MCF 10A (cell line): ENCODE results near the gene ZNF513. TPM values are rescaled to one million over a fixed set of nuclear protein-coding genes. Genes with fewer than 3 reads are reported as not detected.

ENCODE experiments used
- BruUV-seq: library from RNA; stranded (reverse); fragments of 400-500 nt; replicated peaks from 2 replicates; lab custom pipeline; 2021; lab: Mats Ljungman, UMichigan
- CTCF ChIA-PET: fragments of 300-600 bp; sonication (Branson Sonifier 250); formaldehyde crosslinking; extraction: SDS; loops from one replicate; lab custom pipeline; 2021; ENCODE audit warnings: antibody characterized with exemption, inconsistent platforms; lab: Yijun Ruan, JAX
- POLR2A ChIA-PET: fragments of 300-600, 350-650 bp; sonication (Branson Sonifier 250); formaldehyde crosslinking; extraction: SDS; loops from one replicate; lab custom pipeline; 2020; ENCODE audit warnings: antibody characterized with exemption, inconsistent platforms; lab: Yijun Ruan, JAX
- DNase-seq: peaks from one replicate; pipeline ENCODE4 v3.0.0-alpha.2; 2018; ENCODE audit not compliant: unreplicated experiment
- H3K27ac Mint-ChIP-seq: one replicate; pipeline ENCODE4 v1.8.0; 2022; ENCODE audit warnings: mild to moderate bottlenecking, low read depth, mixed read lengths; ENCODE audit not compliant: unreplicated experiment
- H3K27me3 Mint-ChIP-seq: one replicate; pipeline ENCODE4 v1.8.0; 2022; ENCODE audit warnings: mixed read lengths; ENCODE audit not compliant: insufficient read depth, unreplicated experiment
- H3K36me3 Mint-ChIP-seq: one replicate; pipeline ENCODE4 v1.8.0; 2022; ENCODE audit warnings: mild to moderate bottlenecking, moderate library complexity, mixed read lengths; ENCODE audit not compliant: insufficient read depth, unreplicated experiment
- H3K4me1 Mint-ChIP-seq: one replicate; pipeline ENCODE4 v1.8.0; 2022; ENCODE audit warnings: mixed read lengths; ENCODE audit not compliant: insufficient read depth, unreplicated experiment
- H3K4me3 Mint-ChIP-seq: one replicate; pipeline ENCODE4 v1.8.0; 2022; ENCODE audit warnings: mild to moderate bottlenecking, moderate library complexity, mixed read lengths; ENCODE audit not compliant: unreplicated experiment
- H3K9me3 Mint-ChIP-seq: one replicate; pipeline ENCODE4 v1.8.0; 2022; ENCODE audit warnings: mixed read lengths; ENCODE audit not compliant: unreplicated experiment
- intact Hi-C: fragments of 100-400 bp; cut with micrococcal nuclease; formaldehyde crosslinking; loops from 2 replicates; pipeline ENCODE4 v1.14.1; 2022
- total RNA-seq: library from RNA; stranded (reverse); gene quantifications from 2 replicates; pipeline ENCODE4 v1.2.3, GENCODE V29; 2022
- TF ChIP-seq, protein P1 (sequence below): fragments of 200-600 bp; IDR thresholded peaks from one replicate; pipeline ENCODE4 v1.8.0; 2022; ENCODE audit warnings: antibody characterized with exemption, mild to moderate bottlenecking; ENCODE audit not compliant: unreplicated experiment

Gene ZNF513
- total RNA-seq, 1 experiment from 2014 or later = 16.2 TPM

DNA sequence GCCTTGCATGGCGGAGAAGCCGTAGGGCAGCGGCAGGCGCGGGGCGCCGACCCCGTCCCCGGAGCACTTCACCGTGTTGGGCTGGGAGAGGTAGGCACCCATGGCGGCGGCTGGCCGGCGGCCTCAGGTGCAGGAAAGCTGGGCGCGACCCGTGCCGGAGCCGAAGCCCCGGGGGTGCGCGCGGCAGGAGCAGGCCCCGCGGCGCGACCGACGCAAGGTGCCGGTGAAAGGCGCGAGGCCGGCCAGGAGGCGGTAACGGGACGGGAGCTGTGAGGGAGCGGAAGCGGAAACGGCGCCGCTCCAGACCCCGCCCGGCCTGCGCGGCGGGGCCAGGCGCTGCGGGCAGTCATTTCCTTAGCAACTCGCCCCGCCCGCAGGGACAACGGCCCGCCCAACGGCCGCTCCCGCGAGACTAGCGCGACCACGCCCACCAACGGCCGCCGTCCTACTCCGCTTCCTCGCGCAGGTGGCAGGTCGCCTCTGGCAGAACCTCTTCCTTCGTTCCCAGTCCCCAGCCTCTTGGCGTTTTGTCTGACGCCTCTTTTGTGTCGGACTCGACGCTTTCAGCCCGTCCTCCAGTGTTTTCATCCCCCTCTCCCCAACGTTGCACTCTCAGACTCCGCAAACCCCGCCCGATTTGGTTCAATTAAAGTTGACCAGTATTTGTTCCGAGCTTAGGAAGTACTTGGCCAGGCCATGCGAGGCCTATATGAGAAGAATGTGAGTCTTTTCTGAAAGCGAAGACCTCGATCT lies 29.0 kb upstream of the ZNF513 start, which contains the start of gene PPM1G:
PPM1G (minus strand) TSS at position 271 of the 753 bp plus-strand sequence; CDS start at position 102, 169 bp downstream.
- BruUV-seq = no TSS peak
- Mint-ChIP-seq H3K4me3 (peak within 1 kb of the TSS; percentile 77), H3K36me3 (peaks cover 21% of the 10 kb centered on the region), H3K27me3 (no peaks in the 10 kb centered on the region), H3K27ac (peak within 1 kb of the TSS; percentile 78), H3K4me1 (peaks cover 15% of the 10 kb centered on the region), H3K9me3 (no peaks in the 10 kb centered on the region)
- ChIA-PET CTCF (interaction anchor here (0.5 to 3.8 kb wide), 4 partner anchors 11 to 1717 kb away, joined by 3 to 29 read pairs (median 10); partner anchors contain the start of gene NRBP1), POLR2A (interaction anchor here (0.6 to 6.2 kb wide), 38 partner anchors 8 to 1325 kb away, joined by 3 to 205 read pairs (median 6); partner anchors contain the start of genes ATRAID, CCDC121, EIF2B4 and GPN1)
- peak; percentile 91 for DNase-seq
- intact Hi-C loops = loop anchor here (1.0 to 10.0 kb wide), 3 partner anchors 19 to 215 kb away; partner anchors contain the start of genes CCDC121, GPN1, IFT172 and NRBP1
- TF ChIP-seq, protein P1, sequence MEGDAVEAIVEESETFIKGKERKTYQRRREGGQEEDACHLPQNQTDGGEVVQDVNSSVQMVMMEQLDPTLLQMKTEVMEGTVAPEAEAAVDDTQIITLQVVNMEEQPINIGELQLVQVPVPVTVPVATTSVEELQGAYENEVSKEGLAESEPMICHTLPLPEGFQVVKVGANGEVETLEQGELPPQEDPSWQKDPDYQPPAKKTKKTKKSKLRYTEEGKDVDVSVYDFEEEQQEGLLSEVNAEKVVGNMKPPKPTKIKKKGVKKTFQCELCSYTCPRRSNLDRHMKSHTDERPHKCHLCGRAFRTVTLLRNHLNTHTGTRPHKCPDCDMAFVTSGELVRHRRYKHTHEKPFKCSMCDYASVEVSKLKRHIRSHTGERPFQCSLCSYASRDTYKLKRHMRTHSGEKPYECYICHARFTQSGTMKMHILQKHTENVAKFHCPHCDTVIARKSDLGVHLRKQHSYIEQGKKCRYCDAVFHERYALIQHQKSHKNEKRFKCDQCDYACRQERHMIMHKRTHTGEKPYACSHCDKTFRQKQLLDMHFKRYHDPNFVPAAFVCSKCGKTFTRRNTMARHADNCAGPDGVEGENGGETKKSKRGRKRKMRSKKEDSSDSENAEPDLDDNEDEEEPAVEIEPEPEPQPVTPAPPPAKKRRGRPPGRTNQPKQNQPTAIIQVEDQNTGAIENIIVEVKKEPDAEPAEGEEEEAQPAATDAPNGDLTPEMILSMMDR = no peak

GRCh38 chr2:27408601-27409320 lies 28.2 kb upstream of the ZNF513 start:
- DNase-seq = peak; percentile 28
- CTCF ChIA-PET = interaction anchor here (2.1 to 3.8 kb wide), 3 partner anchors 21 to 274 kb away, joined by 18 to 29 read pairs (median 22); partner anchors contain the start of gene NRBP1
- TSS peak; percentile 66 for BruUV-seq
- H3K27ac Mint-ChIP-seq = peak overlapping the region; percentile 78
- no peaks in the 10 kb centered on the region for H3K27me3 Mint-ChIP-seq
- H3K9me3 Mint-ChIP-seq = no peaks in the 10 kb centered on the region
- TF ChIP-seq, protein P1 = no peak
- intact Hi-C loops = loop anchor here (1.0 to 10.0 kb wide), 4 partner anchors 20 to 274 kb away; partner anchors contain the start of genes CCDC121, GPN1, IFT172 and NRBP1
- H3K4me3 Mint-ChIP-seq = peak overlapping the region; percentile 77
- POLR2A ChIA-PET = interaction anchor here (0.6 to 6.2 kb wide), 29 partner anchors 9 to 857 kb away, joined by 3 to 205 read pairs (median 6); partner anchors contain the start of genes CCDC121, EIF2B4, GPN1 and GTF3C2
- peaks cover 21% of the 10 kb centered on the region for H3K36me3 Mint-ChIP-seq
- peaks cover 15% of the 10 kb centered on the region for H3K4me1 Mint-ChIP-seq

DNA sequence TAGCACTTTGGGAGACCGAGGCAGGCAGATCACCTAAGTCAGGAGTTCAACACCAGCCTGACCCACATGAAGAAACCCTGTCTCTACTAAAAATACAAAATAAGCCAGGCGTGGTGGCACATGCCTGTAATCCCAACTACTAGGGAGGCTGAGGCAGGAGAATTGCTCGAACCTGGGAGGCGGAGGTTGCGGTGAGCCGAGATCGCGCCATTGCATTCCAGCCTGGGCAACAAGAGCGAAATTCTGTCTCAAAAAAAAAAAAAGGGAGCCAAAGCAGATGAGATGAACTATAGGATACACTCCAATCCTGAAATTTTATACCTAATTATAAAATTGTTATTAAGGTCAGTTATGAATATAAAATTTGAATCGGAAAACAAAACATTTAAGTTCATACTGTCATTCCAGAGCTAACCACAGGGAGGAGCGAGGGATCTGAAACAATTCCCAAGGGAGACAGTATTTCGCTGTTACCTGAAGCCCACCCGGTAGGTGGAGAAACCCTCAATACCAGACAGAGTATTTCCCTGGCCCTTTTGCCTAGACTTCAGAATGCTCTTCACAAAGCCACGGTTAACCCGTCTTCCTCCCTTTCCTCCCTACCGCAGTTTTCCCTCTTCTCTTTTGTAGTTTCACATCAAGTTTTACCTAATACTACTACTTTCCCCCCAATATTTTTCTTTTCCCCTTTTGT lies 27.4 kb upstream of the ZNF513 start:
- TF ChIP-seq, protein P1 = peak; percentile 66
- peak; percentile 65 for DNase-seq
- H3K27ac Mint-ChIP-seq = peak overlapping the region; percentile 1

More for the DNA sequence above, 27.4 kb upstream of the ZNF513 start:
- H3K27me3 Mint-ChIP-seq = no peaks in the 10 kb centered on the region
- no peaks in the 10 kb centered on the region for H3K9me3 Mint-ChIP-seq
- CTCF ChIA-PET = interaction anchor here (0.6 to 3.8 kb wide), 13 partner anchors 16 to 1356 kb away, joined by 3 to 29 read pairs (median 4); partner anchors contain the start of gene NRBP1
- no TSS peak for BruUV-seq
- POLR2A ChIA-PET = interaction anchor here (0.5 to 6.2 kb wide), 11 partner anchors 9 to 275 kb away, joined by 3 to 205 read pairs (median 22); partner anchors contain the start of genes CCDC121, EIF2B4, GPN1 and NRBP1
- peak overlapping the region; percentile 77 for H3K4me3 Mint-ChIP-seq
- peaks cover 21% of the 10 kb centered on the region for H3K36me3 Mint-ChIP-seq
- peaks cover 15% of the 10 kb centered on the region for H3K4me1 Mint-ChIP-seq
- intact Hi-C loops = loop anchor here (1.0 to 10.0 kb wide), 3 partner anchors 81 to 274 kb away; partner anchors contain the start of genes CCDC121, GPN1 and IFT172
